Measurements from ENCODE around the gene ANKRD30B.
"Not testable (repeated sequence)": the region's sequence is repeated elsewhere in the genome, so short reads cannot be mapped to it uniquely, and the experiment has no call there.

The ANKRD30B gene

DNA sequence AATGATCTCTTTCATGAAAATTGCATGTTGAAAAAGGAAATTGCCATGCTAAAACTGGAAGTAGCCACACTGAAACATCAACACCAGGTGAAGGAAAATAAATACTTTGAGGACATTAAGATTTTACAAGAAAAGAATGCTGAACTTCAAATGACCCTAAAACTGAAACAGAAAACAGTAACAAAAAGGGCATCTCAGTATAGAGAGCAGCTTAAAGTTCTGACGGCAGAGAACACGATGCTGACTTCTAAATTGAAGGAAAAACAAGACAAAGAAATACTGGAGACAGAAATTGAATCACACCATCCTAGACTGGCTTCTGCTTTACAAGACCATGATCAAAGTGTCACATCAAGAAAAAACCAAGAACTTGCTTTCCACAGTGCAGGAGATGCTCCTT, 103.6 kb downstream of the ANKRD30B start:
- DNase-seq (ENCODE audit: low read depth) = not testable (repeated sequence)

- DNase-seq (ENCODE audit: low read depth) = not testable (repeated sequence)
Observed at GRCh38 chr18:14855634-14856033, 107.7 kb downstream of the ANKRD30B start.

GRCh38 chr18:14856256-14856655, 108.3 kb downstream of the ANKRD30B start:
- DNase-seq (ENCODE audit: low read depth) = not testable (repeated sequence)

DNA sequence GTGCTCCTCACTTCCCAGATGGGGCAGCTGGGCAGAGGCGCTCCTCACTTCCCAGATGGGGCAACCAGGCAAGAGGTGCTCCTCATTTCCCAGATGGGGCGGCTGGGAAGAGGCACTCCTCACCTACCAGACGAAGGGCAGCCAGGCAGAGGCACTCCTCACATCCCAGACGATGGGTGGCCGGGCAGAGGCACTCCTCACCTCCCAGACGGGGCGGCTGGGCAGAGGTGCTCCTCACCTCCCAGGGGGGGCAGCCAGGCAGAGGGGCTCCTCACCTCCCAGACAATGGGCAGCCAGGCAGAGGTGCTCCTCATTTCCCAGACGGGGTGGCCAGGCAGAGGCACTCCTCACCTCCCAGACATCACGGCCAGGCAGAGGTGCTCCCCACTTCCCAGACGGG, 110.5 kb downstream of the ANKRD30B start:
- DNase-seq (ENCODE audit: low read depth) = not testable (repeated sequence)

DNA sequence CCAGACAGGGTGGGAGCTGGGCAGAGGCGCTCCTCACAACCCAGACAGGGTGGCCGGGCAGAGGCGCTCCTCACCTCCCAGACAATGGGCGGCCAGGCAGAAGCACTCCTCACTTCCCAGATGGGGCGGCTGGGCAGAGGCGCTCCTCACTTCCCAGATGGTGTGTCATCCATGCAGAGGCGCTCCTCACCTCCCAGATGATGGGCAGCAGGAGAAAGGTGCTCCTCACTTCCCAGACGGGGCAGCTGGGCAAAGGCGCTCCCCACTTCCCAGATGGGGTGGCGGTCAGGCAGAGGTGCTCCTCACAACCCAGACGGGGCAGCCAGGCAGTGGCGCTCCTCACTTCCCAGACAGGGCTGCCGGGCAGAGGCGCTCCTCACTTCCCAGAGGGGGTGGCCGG, 112.0 kb downstream of the ANKRD30B start:
- DNase-seq (ENCODE audit: low read depth) = not testable (repeated sequence)

- not testable (repeated sequence) for DNase-seq (ENCODE audit: low read depth)
Observed at GRCh38 chr18:14866426-14866825, 118.5 kb downstream of the ANKRD30B start.

DNA sequence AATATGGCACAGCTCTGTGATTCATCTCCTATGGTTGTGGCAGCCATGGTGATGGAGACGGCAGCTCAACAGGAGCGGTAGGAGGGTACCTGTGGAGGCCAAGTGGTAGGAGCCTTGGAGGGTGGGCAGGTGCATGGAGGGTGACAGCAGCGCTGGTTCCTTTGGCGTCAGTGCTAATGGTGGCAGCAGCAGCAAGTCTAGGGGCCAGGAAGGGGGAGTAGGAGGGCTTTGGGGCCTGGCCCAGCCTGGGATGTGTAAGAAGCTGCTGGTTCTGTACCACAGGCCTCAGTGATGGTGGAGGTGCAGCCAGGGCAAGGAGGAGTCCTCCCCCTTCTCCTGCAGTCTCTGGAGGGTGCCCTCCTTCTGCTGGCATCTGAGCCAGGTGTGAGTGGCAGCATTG, 120.0 kb downstream of the ANKRD30B start:
- DNase-seq (ENCODE audit: low read depth) = not testable (repeated sequence)

- not testable (repeated sequence) for DNase-seq (ENCODE audit: low read depth)
Observed at GRCh38 chr18:14868825-14869224, 120.9 kb downstream of the ANKRD30B start.

GRCh38 chr18:14878826-14879225, 130.9 kb downstream of the ANKRD30B start:
- not testable (repeated sequence) for DNase-seq (ENCODE audit: low read depth)

GRCh38 chr18:14900435-14900834, 152.5 kb downstream of the ANKRD30B start:
- DNase-seq (ENCODE audit: low read depth) = no peak
